HepG2 (cell line): ENCODE measurements around the gene MRPS31. TPM values are rescaled to one million over a fixed set of nuclear protein-coding genes. Genes with fewer than 3 reads are reported as not detected.

ENCODE experiments used
- ETV6 ChIP-seq: sonication (generic); formaldehyde crosslinking; conservative IDR thresholded peaks from 2 replicates; pipeline ENCODE4 v1.4.0; 2020; ENCODE audit warnings: missing genetic modification reagents
- GATA4 ChIP-seq: sonication (generic); IDR thresholded peaks from 2 replicates; pipeline ENCODE4 v1.6.1; 2016; ENCODE audit warnings: antibody characterized with exemption, low read depth, borderline replicate concordance
- LBX2 ChIP-seq: sonication (generic); formaldehyde crosslinking; IDR thresholded peaks from 2 replicates; pipeline ENCODE4 v1.5.0; 2020; ENCODE audit warnings: missing genetic modification reagents, mild to moderate bottlenecking, borderline replicate concordance
- MEIS1 ChIP-seq: sonication (generic); formaldehyde crosslinking; IDR thresholded peaks from 2 replicates; pipeline ENCODE4 v1.9.0; 2021; ENCODE audit warnings: mild to moderate bottlenecking, missing genetic modification reagents, moderate library complexity, borderline replicate concordance
- MIXL1 ChIP-seq: IDR thresholded peaks from 2 replicates; pipeline ENCODE4 v1.6.1; 2016
- RAD21 ChIP-seq: fragments of 450-650 bp; formaldehyde crosslinking; IDR thresholded peaks from 2 replicates; pipeline ENCODE4 v1.5.0; 2020; ENCODE audit warnings: mild to moderate bottlenecking
- RBM39 ChIP-seq: fragments of 200-400 bp; formaldehyde crosslinking; IDR thresholded peaks from one replicate; pipeline ENCODE4 v1.6.1; 2018; ENCODE audit warnings: antibody characterized with exemption, mild to moderate bottlenecking, low read depth, low read length; ENCODE audit not compliant: poor library complexity, severe bottlenecking
- REPIN1 ChIP-seq: sonication (generic); formaldehyde crosslinking; IDR thresholded peaks from 2 replicates; pipeline ENCODE4 v1.8.0; 2022; ENCODE audit warnings: missing genetic modification reagents, low read depth, mild to moderate bottlenecking, borderline replicate concordance
- SP5 ChIP-seq: IDR thresholded peaks from 2 replicates; pipeline ENCODE4 v1.6.1; 2016; ENCODE audit warnings: low read depth, borderline replicate concordance
- ZNF547 ChIP-seq: sonication (generic); formaldehyde crosslinking; IDR thresholded peaks from 2 replicates; pipeline ENCODE4 v1.5.1; 2020; ENCODE audit warnings: mild to moderate bottlenecking, missing genetic modification reagents
- ZNF556 ChIP-seq: sonication (generic); formaldehyde crosslinking; IDR thresholded peaks from 2 replicates; pipeline ENCODE4 v1.4.0; 2020; ENCODE audit warnings: mild to moderate bottlenecking, missing genetic modification reagents, borderline replicate concordance
- ZNF646 ChIP-seq: sonication (generic); formaldehyde crosslinking; IDR thresholded peaks from 2 replicates; pipeline ENCODE4 v1.9.0; 2021; ENCODE audit warnings: mild to moderate bottlenecking, missing genetic modification reagents
- ZNF704 ChIP-seq: sonication (generic); formaldehyde crosslinking; IDR thresholded peaks from 2 replicates; pipeline ENCODE4 v1.8.1; 2023; ENCODE audit warnings: mild to moderate bottlenecking, inconsistent platforms, moderate library complexity, missing genetic modification reagents, borderline replicate concordance
- ZNF772 ChIP-seq: sonication (generic); formaldehyde crosslinking; IDR thresholded peaks from 2 replicates; pipeline ENCODE4 v1.5.0; 2020; ENCODE audit warnings: mild to moderate bottlenecking, missing genetic modification reagents
- ZNF776 ChIP-seq: sonication (generic); formaldehyde crosslinking; IDR thresholded peaks from 2 replicates; pipeline ENCODE4 v1.4.0; 2020; ENCODE audit warnings: mild to moderate bottlenecking, missing genetic modification reagents
- polyA plus RNA-seq, 8 experiments: library from polyadenylated mRNA; depleted of rRNA in 3 of 8; stranded (reverse) in 7 of 8; unstranded in 1 of 8; fragments of >200 nt; fragmentation: Illumina TruSeq in 4 of 8; extraction: Trizol in 4 of 8; gene quantifications; 2 replicates each; pipeline versions ENCODE4 v1.2.1 to v1.2.3, GENCODE V29; 2011 to 2016; ENCODE audit warnings: low read depth in 4 of 8, missing spikeins in 1 of 8, mixed read lengths in 1 of 8; ENCODE audit not compliant: insufficient read depth in 1 of 8
- total RNA-seq, 5 experiments: library from RNA; depleted of rRNA; stranded (reverse); fragments of >200 nt; fragmentation: Illumina TruSeq; extraction: Trizol; gene quantifications; 2 replicates each; pipeline ENCODE4 v1.2.3, GENCODE V29; 2016; ENCODE audit warnings: low read depth in 1 of 5
- TF ChIP-seq, protein P1 (sequence below): sonication (generic); formaldehyde crosslinking; IDR thresholded peaks from 2 replicates; pipeline ENCODE4 v1.5.1; 2020; ENCODE audit warnings: missing genetic modification reagents, mild to moderate bottlenecking, borderline replicate concordance
- TF ChIP-seq, protein P2 (sequence below): fragments of 450-650 bp; IDR thresholded peaks from 2 replicates; pipeline ENCODE4 v1.6.1; 2017

The MRPS31 gene
- total and polyA plus RNA-seq, 2 of the 13 experiments (the other 11 are each of a cell fraction or from before 2014, with no cell fraction given) = 23.7 to 34.1 TPM

GRCh38 chr13:40780822-40781401, 9.9 kb upstream of the MRPS31 start (continued):
- TF ChIP-seq ZNF704 (CRISPR knock-in tag) (no peak), SP5 (CRISPR knock-in tag) (no peak), MIXL1 (CRISPR knock-in tag) (no peak), REPIN1 (0 out of 2 replicates have a peak, but pooled peaks have one; percentile 24), GATA4 (no peak), MEIS1 (no peak), ZNF646 (CRISPR knock-in tag) (peak; percentile 38; the same call in 1 of the 2 replicates), ZNF547 (CRISPR knock-in tag) (no peak), ETV6 (no peak), LBX2 (no peak), ZNF772 (CRISPR knock-in tag) (0 out of 2 replicates have a peak, but pooled peaks have one; percentile 3), RAD21 (CRISPR knock-in tag) (peak; percentile 32; the same call in 1 of the 2 replicates), RBM39 (no peak), ZNF776 (CRISPR knock-in tag) (no peak), ZNF556 (CRISPR knock-in tag) (no peak)
- TF ChIP-seq, protein P1, sequence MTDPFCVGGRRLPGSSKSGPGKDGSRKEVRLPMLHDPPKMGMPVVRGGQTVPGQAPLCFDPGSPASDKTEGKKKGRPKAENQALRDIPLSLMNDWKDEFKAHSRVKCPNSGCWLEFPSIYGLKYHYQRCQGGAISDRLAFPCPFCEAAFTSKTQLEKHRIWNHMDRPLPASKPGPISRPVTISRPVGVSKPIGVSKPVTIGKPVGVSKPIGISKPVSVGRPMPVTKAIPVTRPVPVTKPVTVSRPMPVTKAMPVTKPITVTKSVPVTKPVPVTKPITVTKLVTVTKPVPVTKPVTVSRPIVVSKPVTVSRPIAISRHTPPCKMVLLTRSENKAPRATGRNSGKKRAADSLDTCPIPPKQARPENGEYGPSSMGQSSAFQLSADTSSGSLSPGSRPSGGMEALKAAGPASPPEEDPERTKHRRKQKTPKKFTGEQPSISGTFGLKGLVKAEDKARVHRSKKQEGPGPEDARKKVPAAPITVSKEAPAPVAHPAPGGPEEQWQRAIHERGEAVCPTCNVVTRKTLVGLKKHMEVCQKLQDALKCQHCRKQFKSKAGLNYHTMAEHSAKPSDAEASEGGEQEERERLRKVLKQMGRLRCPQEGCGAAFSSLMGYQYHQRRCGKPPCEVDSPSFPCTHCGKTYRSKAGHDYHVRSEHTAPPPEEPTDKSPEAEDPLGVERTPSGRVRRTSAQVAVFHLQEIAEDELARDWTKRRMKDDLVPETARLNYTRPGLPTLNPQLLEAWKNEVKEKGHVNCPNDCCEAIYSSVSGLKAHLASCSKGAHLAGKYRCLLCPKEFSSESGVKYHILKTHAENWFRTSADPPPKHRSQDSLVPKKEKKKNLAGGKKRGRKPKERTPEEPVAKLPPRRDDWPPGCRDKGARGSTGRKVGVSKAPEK = no peak
- TF ChIP-seq, protein P2, sequence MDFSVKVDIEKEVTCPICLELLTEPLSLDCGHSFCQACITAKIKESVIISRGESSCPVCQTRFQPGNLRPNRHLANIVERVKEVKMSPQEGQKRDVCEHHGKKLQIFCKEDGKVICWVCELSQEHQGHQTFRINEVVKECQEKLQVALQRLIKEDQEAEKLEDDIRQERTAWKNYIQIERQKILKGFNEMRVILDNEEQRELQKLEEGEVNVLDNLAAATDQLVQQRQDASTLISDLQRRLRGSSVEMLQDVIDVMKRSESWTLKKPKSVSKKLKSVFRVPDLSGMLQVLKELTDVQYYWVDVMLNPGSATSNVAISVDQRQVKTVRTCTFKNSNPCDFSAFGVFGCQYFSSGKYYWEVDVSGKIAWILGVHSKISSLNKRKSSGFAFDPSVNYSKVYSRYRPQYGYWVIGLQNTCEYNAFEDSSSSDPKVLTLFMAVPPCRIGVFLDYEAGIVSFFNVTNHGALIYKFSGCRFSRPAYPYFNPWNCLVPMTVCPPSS = no peak
